Thyroid gland (tissue), 4 donors: Measurements from ENCODE around the gene CCDC117. TPM values are rescaled to one million over a fixed set of nuclear protein-coding genes. Genes with fewer than 3 reads are reported as not detected.

Experiments
- DNase-seq, 2 donors: peaks; one replicate each; pipeline ENCODE4 v3.0.0-alpha.2; 2019
- H3K27ac ChIP-seq, 3 donors: fragments of 200-600 bp; sonication (generic); 1 replicate in 2 of 3; 2 replicates in 1 of 3; pipeline ENCODE4 v1.5.1; 2016 to 2019; ENCODE audit warnings: mild to moderate bottlenecking in 1 of 3, moderate library complexity in 1 of 3
- H3K27me3 ChIP-seq: fragments of 200-600 bp; sonication (generic); one replicate; pipeline ENCODE4 v1.5.1; 2019
- H3K36me3 ChIP-seq, 2 donors: fragments of 200-600 bp; sonication (generic); one replicate each; pipeline ENCODE4 v1.5.1; 2016 to 2019
- H3K4me1 ChIP-seq, 2 donors: fragments of 200-600 bp; sonication (generic); one replicate each; pipeline ENCODE4 v1.5.1; 2017 to 2019
- H3K4me3 ChIP-seq, 3 donors: fragments of 200-600 bp; sonication (generic); replicated peaks in 1 of 3; 1 replicate in 2 of 3; 2 replicates in 1 of 3; pipeline ENCODE4 v1.5.1; 2016; ENCODE audit warnings: mild to moderate bottlenecking in 1 of 3
- H3K9me3 ChIP-seq: fragments of 200-600 bp; sonication (generic); one replicate; pipeline ENCODE4 v1.5.1; 2017
- POLR2A ChIP-seq, 2 donors: fragments of 450-650 bp; IDR thresholded peaks; one replicate each; pipeline ENCODE4 v1.6.1; 2017; ENCODE audit warnings: antibody characterized with exemption in 2 of 2, mild to moderate bottlenecking in 2 of 2, moderate library complexity in 1 of 2
- WGBS, 2 donors: methylation state at CpG; one replicate each; pipeline ENCODE4 v1.1.5; 2017; 5-methylcytosine and 5-hydroxymethylcytosine counted together
- intact Hi-C: fragments of 100-400 bp; cut with DNase I; formaldehyde crosslinking; loops from one replicate; pipeline ENCODE4 v1.15.1; 2023
- total RNA-seq, 4 donors: library from RNA; depleted of rRNA; stranded (reverse); fragments of >200 nt; gene quantifications; one replicate each; pipeline ENCODE4 v1.2.3, GENCODE V29; 2016
- TF ChIP-seq, protein P1 (sequence below), 6 experiments: fragments of 200-600 bp in 3 of 6; fragments of 450-650 bp in 3 of 6; sonication (generic) in 3 of 6; IDR thresholded peaks; one replicate each; pipeline ENCODE4 v1.5.1; 2016 to 2019; ENCODE audit warnings: antibody characterized with exemption in 6 of 6, mild to moderate bottlenecking in 2 of 6, inconsistent platforms in 1 of 6, moderate library complexity in 1 of 6

Gene CCDC117
- total RNA-seq, 4 donors from 2014 or later, result 21.2 to 40.2 (median 26.5) TPM

DNA sequence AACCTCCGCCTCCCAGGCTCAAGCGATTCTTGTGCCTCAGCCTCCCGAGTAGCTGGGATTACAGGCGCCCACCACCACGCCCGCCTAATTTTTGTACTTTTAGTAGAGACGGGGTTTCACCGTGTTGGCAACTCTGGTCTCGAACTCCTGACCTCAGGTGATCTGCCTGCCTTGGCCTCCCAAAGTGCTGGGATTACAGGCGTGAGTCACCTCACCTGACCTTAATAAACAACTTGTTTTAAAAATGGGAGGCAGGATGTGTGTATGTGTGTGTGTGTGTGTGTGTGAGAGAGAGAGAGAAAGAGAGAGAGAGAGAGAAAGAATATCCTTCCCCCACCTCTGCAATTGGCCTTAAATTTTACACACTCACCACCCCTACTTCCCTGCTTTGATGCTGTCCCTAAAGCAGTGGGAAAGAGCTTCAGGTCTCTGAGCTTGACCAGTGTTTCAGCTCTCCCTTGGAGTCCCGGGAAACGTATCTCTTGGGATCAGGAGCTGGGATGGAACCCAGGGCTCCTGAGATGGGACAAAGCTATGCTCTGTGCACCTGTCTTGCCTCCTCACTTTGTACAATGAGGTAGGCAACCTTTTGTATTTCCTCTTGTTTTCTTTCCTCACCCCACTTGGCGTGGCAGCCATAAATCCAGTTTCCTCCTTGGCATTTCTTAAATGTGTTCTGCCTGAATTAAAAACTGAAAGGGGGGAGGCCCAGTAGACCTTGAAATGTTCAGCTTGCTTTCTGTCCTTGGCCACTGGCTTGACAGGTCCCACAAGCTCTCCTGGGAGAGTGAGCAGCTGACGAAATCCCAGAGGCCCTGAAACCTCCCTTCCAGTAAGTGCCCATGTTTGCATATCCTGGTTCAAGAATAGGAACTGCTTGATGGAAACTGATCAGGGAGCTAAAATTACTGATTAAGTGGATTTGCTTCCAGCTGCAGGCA, 45.7 kb downstream of the CCDC117 start:
- peak; percentile 92 for DNase-seq
- H3K36me3 ChIP-seq, result no peaks in the 10 kb centered on the region
- intact Hi-C loops, result no loop called here
- 71 to 76% methylated on average over 14 of the region's 14 CpGs for WGBS, 2 donors
- H3K4me3 ChIP-seq, result no peak overlapping the region
- TF ChIP-seq, protein P1, sequence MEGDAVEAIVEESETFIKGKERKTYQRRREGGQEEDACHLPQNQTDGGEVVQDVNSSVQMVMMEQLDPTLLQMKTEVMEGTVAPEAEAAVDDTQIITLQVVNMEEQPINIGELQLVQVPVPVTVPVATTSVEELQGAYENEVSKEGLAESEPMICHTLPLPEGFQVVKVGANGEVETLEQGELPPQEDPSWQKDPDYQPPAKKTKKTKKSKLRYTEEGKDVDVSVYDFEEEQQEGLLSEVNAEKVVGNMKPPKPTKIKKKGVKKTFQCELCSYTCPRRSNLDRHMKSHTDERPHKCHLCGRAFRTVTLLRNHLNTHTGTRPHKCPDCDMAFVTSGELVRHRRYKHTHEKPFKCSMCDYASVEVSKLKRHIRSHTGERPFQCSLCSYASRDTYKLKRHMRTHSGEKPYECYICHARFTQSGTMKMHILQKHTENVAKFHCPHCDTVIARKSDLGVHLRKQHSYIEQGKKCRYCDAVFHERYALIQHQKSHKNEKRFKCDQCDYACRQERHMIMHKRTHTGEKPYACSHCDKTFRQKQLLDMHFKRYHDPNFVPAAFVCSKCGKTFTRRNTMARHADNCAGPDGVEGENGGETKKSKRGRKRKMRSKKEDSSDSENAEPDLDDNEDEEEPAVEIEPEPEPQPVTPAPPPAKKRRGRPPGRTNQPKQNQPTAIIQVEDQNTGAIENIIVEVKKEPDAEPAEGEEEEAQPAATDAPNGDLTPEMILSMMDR (IDR thresholded peaks at IDR 0.05), result no peak
- TF ChIP-seq POLR2A (IDR thresholded peaks at IDR 0.05), result peak in 1 of 2 donors; percentile 56
- peaks cover 65 to 76% of the 10 kb centered on the region in 2 donors for H3K4me1 ChIP-seq
- H3K27me3 ChIP-seq, result no peaks in the 10 kb centered on the region
- H3K9me3 ChIP-seq, result no peaks in the 10 kb centered on the region
- peak overlapping the region; percentile 90 to 92 (median 91) for H3K27ac ChIP-seq

DNA sequence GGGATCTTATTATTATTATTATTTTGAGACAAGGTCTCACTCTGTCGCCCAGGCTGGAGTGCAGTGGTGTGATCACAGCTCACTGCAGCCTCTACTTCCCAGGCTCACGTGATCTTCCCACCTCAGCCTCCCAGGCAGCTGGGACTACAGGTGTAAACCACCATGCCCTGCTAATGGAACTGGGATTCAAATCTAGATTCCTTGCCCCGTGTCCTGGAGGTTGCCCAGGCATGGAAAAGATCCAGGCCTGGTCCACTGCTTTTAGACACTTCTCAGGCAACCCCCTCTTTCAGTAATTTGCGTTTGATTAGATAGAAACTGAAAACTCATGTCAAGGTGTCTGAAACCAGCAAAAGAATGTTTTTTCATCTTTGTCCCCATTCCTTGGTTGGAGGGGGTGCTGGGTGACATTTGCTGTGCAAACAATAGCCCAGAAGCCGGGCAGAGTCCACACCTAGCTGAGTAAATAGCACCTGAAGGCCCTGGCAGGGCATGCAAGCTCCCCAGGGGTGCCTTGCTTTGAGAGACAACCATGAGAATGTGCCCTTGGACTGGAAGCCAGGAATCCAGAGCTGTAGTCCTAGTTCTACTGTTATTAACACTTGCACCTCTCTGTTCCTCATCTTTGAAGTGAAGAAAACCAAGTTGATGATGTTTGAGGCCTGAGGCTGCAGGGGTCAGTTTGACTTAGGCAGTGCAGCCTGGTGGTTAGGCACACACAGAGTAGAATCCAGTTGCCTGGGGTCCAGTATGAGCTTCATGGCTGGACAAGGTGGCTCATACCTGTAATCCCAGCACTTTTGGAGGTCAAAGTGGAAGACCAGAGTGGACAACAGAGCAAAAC, 47.0 kb downstream of the CCDC117 start:
- no peak overlapping the region for H3K4me3 ChIP-seq
- H3K9me3 ChIP-seq, result no peaks in the 10 kb centered on the region
- H3K36me3 ChIP-seq, result no peaks in the 10 kb centered on the region
- WGBS, 2 donors, result 49 to 59% methylated on average over 5 of the region's 5 CpGs
- intact Hi-C loops, result no loop called here
- H3K27ac ChIP-seq, result peak overlapping the region; percentile 89 to 92 (median 91)
- no peak for TF ChIP-seq POLR2A (IDR thresholded peaks at IDR 0.05)
- TF ChIP-seq, protein P1 (IDR thresholded peaks at IDR 0.05), result no peak
- no peaks in the 10 kb centered on the region for H3K27me3 ChIP-seq
- DNase-seq, result peak; percentile 69 to 77
- peaks cover 57 to 71% of the 10 kb centered on the region in 2 donors for H3K4me1 ChIP-seq

DNA sequence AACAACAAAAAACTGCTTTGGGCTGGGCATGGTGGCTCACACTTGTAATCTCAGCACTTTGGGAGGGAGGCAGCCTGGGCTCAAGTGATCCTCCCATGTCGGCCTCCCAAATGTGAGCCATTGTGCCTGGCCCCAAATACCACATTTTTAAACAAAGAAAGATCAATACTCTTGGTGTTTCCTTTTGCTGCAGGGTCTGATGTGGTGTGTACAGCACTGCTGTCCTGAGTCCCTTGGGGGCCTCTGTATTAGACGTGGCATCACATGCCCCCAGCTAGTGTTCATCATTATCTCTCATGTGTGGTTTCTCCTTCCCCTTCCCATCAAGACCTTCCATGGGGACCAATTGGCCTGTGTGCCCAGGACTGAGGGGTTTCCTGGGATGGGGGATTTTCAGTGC, 48.4 kb downstream of the CCDC117 start:
- intact Hi-C loops, result no loop called here
- Histone ChIP-seq H3K9me3 (no peaks in the 10 kb centered on the region), H3K27me3 (no peaks in the 10 kb centered on the region), H3K4me3 (no peak overlapping the region), H3K36me3 (no peaks in the 10 kb centered on the region), H3K4me1 (peaks cover 47 to 57% of the 10 kb centered on the region in 2 donors), H3K27ac (peak overlapping the region; percentile 8 to 89 (median 73))
- WGBS, 2 donors, result 88% methylated on average over 2 of the region's 2 CpGs
- TF ChIP-seq POLR2A (IDR thresholded peaks at IDR 0.05), result no peak
- TF ChIP-seq, protein P1 (IDR thresholded peaks at IDR 0.05), result no peak
- DNase-seq, result no peak

DNA sequence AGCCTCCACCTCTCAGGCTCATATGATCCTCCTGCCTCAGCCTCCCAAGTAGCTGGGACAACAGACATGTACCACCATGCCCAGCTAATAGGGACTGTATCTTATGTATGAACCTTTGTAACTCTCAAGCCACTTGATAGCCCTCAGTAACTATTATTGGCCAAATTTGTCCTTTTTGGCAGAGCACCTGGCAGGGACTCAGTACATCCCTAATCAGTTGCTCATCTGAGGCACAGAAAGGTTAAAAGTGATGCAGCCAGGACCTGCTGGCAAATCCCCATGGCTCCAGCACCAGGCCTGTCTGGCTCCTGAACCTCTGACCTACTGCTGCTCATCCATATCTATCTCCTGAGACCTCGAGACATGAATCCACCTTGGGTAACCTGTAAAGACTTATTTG, 49.0 kb downstream of the CCDC117 start:
- H3K4me3 ChIP-seq, result no peak overlapping the region
- no peaks in the 10 kb centered on the region for H3K9me3 ChIP-seq
- H3K4me1 ChIP-seq, result peaks cover 47 to 57% of the 10 kb centered on the region in 2 donors
- no peaks in the 10 kb centered on the region for H3K36me3 ChIP-seq
- 89 to 92% methylated on average over 1 of the region's 1 CpG for WGBS, 2 donors
- H3K27ac ChIP-seq, result peak overlapping the region in 2 of 3 donors; percentile 73 to 89
- TF ChIP-seq POLR2A (IDR thresholded peaks at IDR 0.05), result no peak
- TF ChIP-seq, protein P1 (IDR thresholded peaks at IDR 0.05), result no peak
- intact Hi-C loops, result no loop called here
- no peak for DNase-seq
- H3K27me3 ChIP-seq, result no peaks in the 10 kb centered on the region
